HPDE6-E6E7 (cell line): ENCODE results near the gene XG.

Experiments
- DNase-seq: peaks from one replicate; pipeline ENCODE4 v3.0.0; 2011; ENCODE audit warnings: missing footprints; ENCODE audit errors: extremely low spot score

Gene XG

DNA sequence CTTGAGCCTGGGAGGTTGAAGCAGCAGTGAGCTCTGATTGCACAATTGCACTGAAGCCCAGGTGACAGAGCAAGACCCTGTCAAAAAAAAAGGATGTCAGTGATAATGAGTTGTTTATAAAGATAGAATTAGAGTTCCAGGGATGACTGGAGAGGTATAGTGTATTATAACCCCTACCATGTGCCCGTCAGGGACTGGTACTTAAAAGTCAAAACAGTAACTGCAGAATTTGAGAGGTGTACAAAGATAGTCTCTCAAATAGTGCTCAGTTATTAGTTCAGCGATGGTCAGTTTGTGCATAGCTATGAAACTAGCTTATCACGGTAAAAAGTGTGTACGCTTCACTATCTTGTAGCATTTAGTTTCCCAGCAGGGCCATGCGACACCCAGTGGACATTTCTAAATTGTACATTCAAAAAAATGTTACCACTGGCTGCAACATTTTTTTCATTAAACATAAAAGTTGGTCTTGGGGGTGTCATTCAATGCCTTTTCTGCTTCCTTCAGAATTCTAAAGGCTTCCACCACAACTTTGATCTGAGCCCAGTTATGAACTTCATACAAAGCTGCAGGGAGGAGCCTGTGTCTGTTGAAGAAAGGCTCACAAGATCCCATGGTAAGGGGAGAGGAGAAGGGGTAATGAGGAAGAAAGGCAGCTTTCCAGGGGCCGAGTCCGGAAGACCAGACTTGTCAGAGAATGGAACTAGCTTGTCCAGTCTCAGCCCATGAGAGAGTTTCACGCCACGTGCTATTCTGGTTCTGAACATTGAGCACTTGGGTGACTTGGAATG lies 67.7 kb downstream of the XG start:
- peak; percentile 17 for DNase-seq

- DNase-seq, result no peak
Observed at GRCh38 chrX:2820136-2820771, 68.4 kb downstream of the XG start.

DNA sequence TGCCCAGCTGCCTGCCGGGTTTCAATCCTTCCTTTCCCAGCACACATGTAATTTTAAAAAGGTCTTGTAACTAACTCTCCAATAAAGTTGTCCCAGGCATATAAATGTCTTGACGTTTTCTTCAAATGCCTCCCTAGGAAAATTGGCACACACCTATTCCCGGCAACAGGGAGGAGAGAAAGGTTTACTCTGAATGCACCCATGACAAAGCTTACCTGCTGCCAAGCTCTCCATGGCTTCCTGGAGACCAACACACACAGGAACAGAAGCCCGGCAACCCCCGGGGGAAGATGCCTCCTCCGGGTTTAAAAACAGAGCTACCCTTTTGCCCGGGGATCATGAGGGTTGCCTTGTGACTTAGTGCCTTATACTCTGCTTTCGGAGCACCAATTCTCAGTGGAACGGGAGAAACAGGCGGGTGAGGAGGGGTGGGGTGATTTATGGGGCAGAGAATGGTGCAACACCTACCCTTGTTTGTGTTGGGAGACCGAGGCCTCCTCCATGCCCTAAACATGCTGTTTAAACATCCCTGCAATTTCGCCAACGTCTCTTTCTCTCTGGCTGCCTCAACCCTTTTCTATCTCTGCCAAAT lies 72.1 kb downstream of the XG start:
- no peak for DNase-seq

DNA sequence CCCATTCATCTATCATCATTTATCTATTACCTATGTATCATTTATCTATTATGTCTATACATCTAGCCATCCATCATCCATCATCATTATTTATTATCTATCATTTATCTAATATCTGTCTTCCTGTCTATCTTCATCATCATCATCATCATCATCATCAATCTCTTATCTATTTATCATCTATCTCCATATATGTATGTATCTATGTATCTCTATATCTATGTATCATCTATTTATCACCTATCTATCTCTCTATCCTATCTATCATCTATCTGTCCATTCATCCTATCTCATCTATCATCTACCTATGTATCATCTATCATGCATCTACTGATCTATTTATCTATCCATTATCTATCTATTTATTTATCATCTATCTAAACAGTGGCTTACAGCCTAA lies 73.0 kb downstream of the XG start:
- no peak for DNase-seq

GRCh38 chrX:2828344-2828958 lies 76.6 kb downstream of the XG start, which contains the start of gene GYG2:
GYG2 (plus strand) TSS chrX:2828930; CDS start chrX:2830189, 1,259 bp downstream.
- DNase-seq, result no peak

- no peak for DNase-seq
Observed at GRCh38 chrX:2828959-2829411, 77.1 kb downstream of the XG start.

- no peak for DNase-seq
Observed at GRCh38 chrX:2829469-2830246, 77.8 kb downstream of the XG start.

DNA sequence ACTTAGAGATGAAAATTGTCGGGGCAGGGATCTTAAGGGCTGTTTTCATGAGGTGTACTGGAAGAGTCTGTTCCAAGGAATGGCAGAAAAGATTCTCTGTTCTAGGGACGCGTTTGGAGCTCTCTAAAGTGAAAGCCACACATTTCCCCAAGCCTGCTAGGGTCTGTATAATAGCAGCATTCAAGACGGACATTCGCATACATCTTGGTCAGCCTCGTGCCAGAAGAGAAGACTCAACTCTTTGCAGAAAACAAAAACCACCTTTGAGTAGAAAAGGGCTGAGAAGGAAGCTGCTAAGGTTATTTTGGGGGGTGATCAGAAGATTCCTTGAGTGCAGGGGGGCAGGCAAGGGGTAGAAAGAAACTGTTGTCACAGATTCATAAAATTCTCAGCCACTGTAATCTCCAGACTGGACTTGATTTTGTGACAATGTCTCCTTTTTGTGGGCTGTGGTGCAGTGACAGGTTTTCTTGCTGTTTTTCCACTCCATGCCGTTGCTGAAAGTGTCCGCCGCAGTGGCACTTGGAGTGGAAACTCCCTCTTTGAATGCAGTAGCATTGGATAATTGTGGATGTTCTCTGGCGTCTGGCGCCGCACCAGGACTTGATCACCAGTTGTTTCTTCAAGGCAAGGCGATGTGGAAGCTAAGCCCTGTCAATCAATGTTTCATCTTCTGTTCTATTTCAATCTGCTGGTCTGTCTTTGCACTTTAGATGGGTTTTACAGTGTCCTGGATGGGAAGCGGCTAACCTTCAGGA lies 79.8 kb downstream of the XG start:
- no peak for DNase-seq

GRCh38 chrX:2837961-2838360 lies 86.1 kb downstream of the XG start:
- DNase-seq, result no peak

GRCh38 chrX:2840961-2841360 lies 89.1 kb downstream of the XG start:
- no peak for DNase-seq

GRCh38 chrX:2841537-2841936 lies 89.7 kb downstream of the XG start:
- DNase-seq, result no peak

DNA sequence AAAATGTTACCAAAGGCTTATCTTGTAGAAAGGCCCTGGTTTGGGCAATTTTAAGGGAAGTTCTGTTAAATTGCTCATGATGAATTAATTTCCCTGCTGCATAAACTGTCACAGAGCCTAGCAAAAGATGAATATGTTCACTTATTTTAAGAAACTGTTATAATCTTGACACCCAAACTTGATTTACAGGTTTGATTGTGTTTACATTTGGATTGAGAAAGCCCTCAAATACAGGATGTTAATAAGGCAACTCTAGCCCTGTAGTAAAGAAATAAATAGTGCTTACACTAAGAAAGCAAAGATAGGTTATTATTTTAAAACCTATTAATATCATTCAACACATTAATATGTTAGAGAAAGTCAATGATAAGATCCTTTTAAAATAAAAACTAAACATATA lies 95.2 kb downstream of the XG start:
- DNase-seq, result no peak

DNA sequence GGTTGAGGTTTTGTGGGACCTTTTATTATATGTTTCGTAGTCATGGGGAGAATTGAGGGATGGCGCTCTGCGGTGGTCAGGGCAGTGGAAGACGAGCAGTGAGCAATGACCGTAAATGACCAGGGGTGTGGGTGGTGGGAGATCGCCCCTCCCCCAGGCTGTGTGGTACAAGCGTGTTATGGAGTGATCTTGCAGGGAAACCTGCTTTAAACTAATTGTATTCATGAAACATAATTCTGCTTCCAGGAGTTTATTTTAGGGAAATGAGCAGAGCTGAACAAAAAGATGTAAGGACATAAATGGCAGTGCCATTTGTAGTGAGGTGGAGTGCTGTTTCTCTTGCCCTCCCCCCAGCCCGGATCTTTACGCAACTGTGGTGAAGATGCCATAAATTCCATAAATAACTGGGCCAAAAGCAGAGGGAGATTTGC lies 97.0 kb downstream of the XG start:
- DNase-seq, result no peak

GRCh38 chrX:2854918-2855317 lies 103.1 kb downstream of the XG start:
- DNase-seq, result no peak

- no peak for DNase-seq
Observed at GRCh38 chrX:2855761-2856160, 103.9 kb downstream of the XG start.

GRCh38 chrX:2857566-2857965 lies 105.7 kb downstream of the XG start:
- DNase-seq, result no peak

DNA sequence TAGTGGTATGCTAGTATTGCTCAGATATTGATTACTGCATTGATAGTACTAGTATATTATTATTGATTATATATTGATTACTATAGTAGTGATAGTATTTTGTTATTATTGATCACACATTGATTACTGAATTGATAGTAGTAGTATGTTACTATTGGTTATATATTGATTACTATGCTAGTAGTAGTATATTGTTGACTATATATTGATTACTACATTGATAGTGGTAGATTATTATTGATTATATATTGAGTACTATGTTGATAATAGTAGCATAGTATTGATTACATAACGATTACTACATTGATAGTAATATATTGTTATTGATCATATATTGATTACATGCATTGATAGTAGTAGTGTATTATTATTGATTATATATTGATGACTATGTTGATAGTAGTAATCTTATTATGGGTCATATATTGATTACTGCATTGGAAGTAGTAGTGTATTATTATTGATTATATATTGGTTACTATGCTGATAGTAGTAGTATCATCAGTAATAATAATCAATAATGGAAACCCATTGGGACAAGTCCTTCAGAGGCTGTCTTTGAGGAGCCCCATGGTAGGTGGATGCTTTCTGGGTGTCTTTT lies 107.5 kb downstream of the XG start:
- no peak for DNase-seq

- no peak for DNase-seq
Observed at GRCh38 chrX:2862404-2862803, 110.6 kb downstream of the XG start.

- no peak for DNase-seq
Observed at GRCh38 chrX:2863646-2864045, 111.8 kb downstream of the XG start.
